ENCODE measurements around the gene CHCHD6. TPM values are rescaled to one million over a fixed set of nuclear protein-coding genes. Genes with fewer than 3 reads are reported as not detected.

The CHCHD6 gene
- total and polyA plus RNA-seq, 4 donors = 12.1 to 22.6 (median 17.5) TPM

GRCh38 chr3:126944089-126944965 lies 240.3 kb downstream of the CHCHD6 start:
- no peaks in the 10 kb centered on the region for H3K27me3 ChIP-seq (ENCODE audit: control insufficient read depth in 3 of 3, insufficient read depth in 3 of 3, low read length in 2 of 3)
- TF ChIP-seq CTCF (IDR thresholded peaks at IDR 0.05; ENCODE audit: control extremely low read depth, extremely low read depth) = no peak
- H3K4me1 ChIP-seq (ENCODE audit: control insufficient read depth in 5 of 5, insufficient read depth in 5 of 5, low read length in 5 of 5) = peaks cover 0 to 3% (median 0%) of the 10 kb centered on the region in 5 donors
- WGBS, 2 donors = 90 to 91% methylated on average over 12 of the region's 12 CpGs
- peaks cover 0 to 2% (median 0%) of the 10 kb centered on the region in 4 donors for H3K36me3 ChIP-seq (ENCODE audit: control insufficient read depth in 4 of 4, insufficient read depth in 4 of 4, low read length in 4 of 4)
- H3K9me3 ChIP-seq (ENCODE audit: control insufficient read depth in 4 of 4, insufficient read depth in 3 of 4, low read length in 3 of 4) = no peaks in the 10 kb centered on the region
- no peak overlapping the region for H3K4me3 ChIP-seq
- no peak for ATAC-seq (ENCODE audit: insufficient read depth, low FRiP score)
- no peak overlapping the region for H3K27ac ChIP-seq (ENCODE audit: low read depth in 1 of 2, low read length in 1 of 2)
- H3K9ac ChIP-seq (ENCODE audit: insufficient read depth in 1 of 2, low read length in 2 of 2) = no peak overlapping the region
- no peak for DNase-seq

GRCh38 chr3:126945171-126945721 lies 241.2 kb downstream of the CHCHD6 start:
- no peak for DNase-seq
- Histone ChIP-seq H3K9ac (ENCODE audit: insufficient read depth in 1 of 2, low read length in 2 of 2) (no peak overlapping the region), H3K36me3 (ENCODE audit: control insufficient read depth in 4 of 4, insufficient read depth in 4 of 4, low read length in 4 of 4) (peaks cover 0 to 2% (median 0%) of the 10 kb centered on the region in 4 donors), H3K27ac (ENCODE audit: low read depth in 1 of 2, low read length in 1 of 2) (no peak overlapping the region), H3K27me3 (ENCODE audit: control insufficient read depth in 3 of 3, insufficient read depth in 3 of 3, low read length in 2 of 3) (no peaks in the 10 kb centered on the region), H3K9me3 (ENCODE audit: control insufficient read depth in 4 of 4, insufficient read depth in 3 of 4, low read length in 3 of 4) (no peaks in the 10 kb centered on the region), H3K4me3 (no peak overlapping the region), H3K4me1 (ENCODE audit: control insufficient read depth in 5 of 5, insufficient read depth in 5 of 5, low read length in 5 of 5) (no peaks in the 10 kb centered on the region)
- 91 to 95% methylated on average over 17 of the region's 17 CpGs for WGBS, 2 donors
- ATAC-seq (ENCODE audit: insufficient read depth, low FRiP score) = no peak
- no peak for TF ChIP-seq CTCF (IDR thresholded peaks at IDR 0.05; ENCODE audit: control extremely low read depth, extremely low read depth)

DNA sequence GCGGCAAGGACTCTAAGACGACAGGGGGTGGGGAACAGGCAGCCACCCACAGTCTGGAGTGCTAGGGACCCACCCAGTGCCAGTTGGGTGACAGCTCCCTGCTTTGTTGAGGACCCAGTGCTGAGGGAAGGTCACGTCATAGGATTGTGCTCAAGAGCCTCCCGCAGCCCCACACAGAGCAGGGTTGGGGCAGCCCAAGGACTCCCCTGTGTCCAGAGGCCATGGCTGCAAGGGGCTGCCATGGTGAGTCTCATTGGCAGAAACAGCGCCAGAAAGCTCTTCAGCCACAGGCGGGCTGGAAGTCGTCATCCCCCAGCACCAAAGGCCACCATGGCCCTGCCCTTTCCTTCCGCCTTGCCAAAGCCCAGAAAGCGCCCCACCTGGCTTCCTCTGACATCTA lies 241.9 kb downstream of the CHCHD6 start:
- Histone ChIP-seq H3K36me3 (ENCODE audit: control insufficient read depth in 4 of 4, insufficient read depth in 4 of 4, low read length in 4 of 4) (peaks cover 0 to 2% (median 0%) of the 10 kb centered on the region in 4 donors), H3K27me3 (ENCODE audit: control insufficient read depth in 3 of 3, insufficient read depth in 3 of 3, low read length in 2 of 3) (no peaks in the 10 kb centered on the region), H3K4me1 (ENCODE audit: control insufficient read depth in 5 of 5, insufficient read depth in 5 of 5, low read length in 5 of 5) (no peaks in the 10 kb centered on the region), H3K27ac (ENCODE audit: low read depth in 1 of 2, low read length in 1 of 2) (no peak overlapping the region), H3K9me3 (ENCODE audit: control insufficient read depth in 4 of 4, insufficient read depth in 3 of 4, low read length in 3 of 4) (no peaks in the 10 kb centered on the region), H3K9ac (ENCODE audit: insufficient read depth in 1 of 2, low read length in 2 of 2) (no peak overlapping the region), H3K4me3 (no peak overlapping the region)
- no peak for TF ChIP-seq CTCF (IDR thresholded peaks at IDR 0.05; ENCODE audit: control extremely low read depth, extremely low read depth)
- 93 to 94% methylated on average over 9 of the region's 9 CpGs for WGBS, 2 donors
- DNase-seq (no peak), ATAC-seq (ENCODE audit: insufficient read depth, low FRiP score) (no peak)
